Large intestine (tissue), 3 donors: ENCODE results near the gene PAM16. TPM values are rescaled to one million over a fixed set of nuclear protein-coding genes. Genes with fewer than 3 reads are reported as not detected.

Experiments
- DNase-seq, 2 donors: peaks; one replicate each; pipeline versions ENCODE4 v3.0.0 to v3.0.0-alpha.2; 2013
- H3K27ac ChIP-seq: one replicate; pipeline ENCODE4 v1.5.1; 2013; ENCODE audit warnings: low read length
- H3K27me3 ChIP-seq: 2 replicates; pipeline ENCODE4 v1.6.1; 2013; ENCODE audit warnings: low read length; ENCODE audit not compliant: control insufficient read depth, insufficient read depth
- H3K36me3 ChIP-seq: 2 replicates; pipeline ENCODE4 v1.6.1; 2013; ENCODE audit warnings: low read length; ENCODE audit not compliant: control insufficient read depth, insufficient read depth
- H3K4me1 ChIP-seq: one replicate; pipeline ENCODE4 v1.6.1; 2013; ENCODE audit warnings: low read length; ENCODE audit not compliant: control insufficient read depth, insufficient read depth
- H3K4me3 ChIP-seq: one replicate; pipeline ENCODE4 v1.5.1; 2013; ENCODE audit warnings: low read length
- H3K9me3 ChIP-seq: one replicate; pipeline ENCODE4 v1.6.1; 2013; ENCODE audit warnings: mild to moderate bottlenecking, low read depth, low read length, moderate library complexity; ENCODE audit not compliant: control insufficient read depth
- WGBS: methylation state at CpG from one replicate; pipeline ENCODE4 v1.1.5; 2013; ENCODE audit warnings: low lambda C conversion rate; ENCODE audit not compliant: insufficient coverage; 5-methylcytosine and 5-hydroxymethylcytosine counted together
- polyA plus RNA-seq: library from polyadenylated mRNA; unstranded; fragments of 120-200 nt; gene quantifications from one replicate; pipeline ENCODE4 v1.2.1, GENCODE V29; 2013

Gene PAM16
- polyA plus RNA-seq, 1 donor, result 37.9 TPM

- Histone ChIP-seq H3K36me3 (no peaks in the 10 kb centered on the region), H3K27me3 (no peaks in the 10 kb centered on the region), H3K4me1 (peaks cover 19% of the 10 kb centered on the region), H3K27ac (no peak overlapping the region), H3K9me3 (no peaks in the 10 kb centered on the region), H3K4me3 (no peak overlapping the region)
- no peak for DNase-seq
- no CpG with 5 or more reads among the region's 14 CpGs for WGBS
Observed at GRCh38 chr16:4293181-4293716, 57.9 kb downstream of the PAM16 start.

DNA sequence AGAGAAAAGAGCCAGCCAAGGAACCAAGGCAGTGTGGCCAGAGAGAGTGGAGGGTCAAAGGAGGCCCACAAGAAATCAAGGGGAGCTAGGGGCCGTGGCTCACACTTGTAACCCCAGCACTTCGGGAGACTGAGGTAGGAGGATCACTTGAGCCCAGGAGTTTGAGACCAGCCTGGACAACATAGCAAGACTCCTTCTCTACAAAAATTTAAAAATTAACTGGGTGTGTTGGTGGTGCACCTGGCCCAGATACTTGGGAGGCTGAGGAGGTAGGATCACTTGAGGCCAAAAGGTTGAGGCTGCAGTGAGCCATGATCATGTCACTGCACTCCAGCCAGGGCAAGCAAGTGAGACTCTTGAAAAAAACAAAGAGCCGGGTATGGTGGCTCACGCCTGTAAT lies 59.4 kb downstream of the PAM16 start:
- H3K4me1 ChIP-seq, result peaks cover 21% of the 10 kb centered on the region
- DNase-seq, result no peak
- H3K4me3 ChIP-seq, result no peak overlapping the region
- no CpG with 5 or more reads among the region's 4 CpGs for WGBS
- no peaks in the 10 kb centered on the region for H3K36me3 ChIP-seq
- H3K27ac ChIP-seq, result no peak overlapping the region
- no peaks in the 10 kb centered on the region for H3K27me3 ChIP-seq
- H3K9me3 ChIP-seq, result no peaks in the 10 kb centered on the region

Other genes starting within 250 kb of the PAM16 start
- 8.1 TPM for gene ADCY9, start 234.9 kb downstream of the PAM16 start, polyA plus RNA-seq
- 2.3 TPM for gene SRL, start 109.2 kb downstream of the PAM16 start, polyA plus RNA-seq
- 13.7 TPM for gene TFAP4, start 78.3 kb downstream of the PAM16 start, polyA plus RNA-seq
- 11.5 TPM for gene GLIS2, start 35.3 kb downstream of the PAM16 start, polyA plus RNA-seq
- 5.7 TPM for gene VASN, start 20.5 kb upstream of the PAM16 start, polyA plus RNA-seq
- 41.4 TPM for gene CORO7, start 65.3 kb upstream of the PAM16 start, polyA plus RNA-seq
- 46.0 TPM for gene DNAJA3, start 74.5 kb upstream of the PAM16 start, polyA plus RNA-seq
- gene NMRAL1, start 123.3 kb upstream of the PAM16 start, polyA plus RNA-seq, result 37.7 TPM
- 47.6 TPM for gene HMOX2, start 125.1 kb upstream of the PAM16 start, polyA plus RNA-seq
- gene CDIP1, start 187.5 kb upstream of the PAM16 start, polyA plus RNA-seq, result 44.6 TPM
- gene C16orf96, start 205.0 kb upstream of the PAM16 start, polyA plus RNA-seq, result 0.18 TPM